B cell (primary cell): ENCODE data around the gene LIN9. TPM values are rescaled to one million over a fixed set of nuclear protein-coding genes. Genes with fewer than 3 reads are reported as not detected.
"Not testable (repeated sequence)": the region's sequence is repeated elsewhere in the genome, so short reads cannot be mapped to it uniquely, and the experiment has no call there.

Experiments used
- ATAC-seq: fragments of 200-7000 bp; cut with Tn5 transposase; one replicate; pipeline ENCODE4 v1.10.0; 2021; ENCODE audit warnings: low read depth, mild to moderate bottlenecking, moderate number of reproducible peaks, moderate library complexity
- CTCF ChIA-PET: fragments of 350-600 bp; sonication (Branson Sonifier 250); formaldehyde crosslinking; loops from one replicate; lab custom pipeline; 2021; ENCODE audit warnings: antibody characterized with exemption, inconsistent platforms; lab: Charles Lee
- POLR2A ChIA-PET: fragments of 350-600 bp; sonication (Branson Sonifier 250); formaldehyde crosslinking; loops from one replicate; lab custom pipeline; 2021; ENCODE audit warnings: antibody characterized with exemption; lab: Charles Lee
- DNase-seq: peaks from one replicate; pipeline ENCODE4 v3.0.0; 2013
- H2AFZ ChIP-seq: 2 replicates; pipeline ENCODE4 v1.6.1; 2012; ENCODE audit warnings: mild to moderate bottlenecking, low read depth, low read length; ENCODE audit not compliant: insufficient read depth, poor library complexity, severe bottlenecking
- H3K27ac ChIP-seq, 2 donors: 1 replicate in 1 of 2; 2 replicates in 1 of 2; pipeline ENCODE4 v1.5.1; 2012 to 2013; ENCODE audit warnings: low read length in 2 of 2, mild to moderate bottlenecking in 2 of 2, moderate library complexity in 1 of 2
- H3K27me3 ChIP-seq, 4 experiments: fragments of 200-600 bp in 1 of 4; sonication (generic) in 1 of 4; replicated peaks in 1 of 4; 1 replicate in 2 of 4; 2 replicates in 2 of 4; pipeline versions ENCODE4 v1.6.1 to v1.7.0; 2013 to 2016; ENCODE audit warnings: low read length in 3 of 4, mild to moderate bottlenecking in 2 of 4, mixed read lengths in 1 of 4, moderate library complexity in 1 of 4; ENCODE audit not compliant: insufficient read depth in 4 of 4, control insufficient read depth in 3 of 4; ENCODE audit errors: control extremely low read depth in 1 of 4
- H3K36me3 ChIP-seq, 2 experiments: replicated peaks in 1 of 2; 1 replicate in 1 of 2; 2 replicates in 1 of 2; pipeline versions ENCODE4 v1.6.1 to v1.7.1; 2013; ENCODE audit warnings: low read length in 1 of 2; ENCODE audit not compliant: insufficient read depth in 2 of 2, control insufficient read depth in 1 of 2; ENCODE audit errors: control extremely low read depth in 1 of 2, extremely low read depth in 1 of 2
- H3K4me1 ChIP-seq, 2 donors: fragments of 200-600 bp in 1 of 2; sonication (generic) in 1 of 2; 1 replicate in 1 of 2; 2 replicates in 1 of 2; pipeline versions ENCODE4 v1.5.1 to v1.6.1; 2013 to 2017; ENCODE audit warnings: low read length in 2 of 2; ENCODE audit not compliant: control insufficient read depth in 2 of 2, insufficient read depth in 2 of 2
- H3K4me2 ChIP-seq: replicated peaks from 2 replicates; pipeline ENCODE3; 2012; ENCODE audit warnings: mild to moderate bottlenecking, low read depth, low read length; ENCODE audit not compliant: poor library complexity, severe bottlenecking
- H3K4me3 ChIP-seq, 5 experiments: fragments of 200-600 bp in 1 of 5; sonication (generic) in 1 of 5; 1 replicate in 3 of 5; 2 replicates in 2 of 5; pipeline versions ENCODE4 v1.5.1 to v1.7.0; 2011 to 2016; ENCODE audit warnings: low read length in 4 of 5, mild to moderate bottlenecking in 4 of 5, low read depth in 2 of 5, control low read depth in 1 of 5, moderate library complexity in 1 of 5; ENCODE audit not compliant: insufficient read depth in 1 of 5; ENCODE audit errors: control extremely low read depth in 1 of 5, extremely low read depth in 1 of 5
- H3K79me2 ChIP-seq: fragments of 200-600 bp; sonication (generic); one replicate; pipeline ENCODE4 v1.6.0; 2016; ENCODE audit warnings: low read length; ENCODE audit not compliant: control insufficient read depth, insufficient read depth
- H3K9ac ChIP-seq: fragments of 200-600 bp; sonication (generic); 2 replicates; pipeline ENCODE4 v1.6.1; 2017; ENCODE audit warnings: mild to moderate bottlenecking, low read length, moderate library complexity
- H3K9me3 ChIP-seq, 3 donors: one replicate each; pipeline versions ENCODE4 v1.6.1 to v1.7.1; 2013; ENCODE audit warnings: low read length in 2 of 3; ENCODE audit not compliant: control insufficient read depth in 2 of 3, insufficient read depth in 1 of 3; ENCODE audit errors: control extremely low read depth in 1 of 3
- H4K20me1 ChIP-seq: 2 replicates; pipeline ENCODE4 v1.6.0; 2012; ENCODE audit warnings: mild to moderate bottlenecking, low read length; ENCODE audit not compliant: insufficient read depth, control insufficient read depth, poor library complexity, severe bottlenecking
- H3K27ac Mint-ChIP-seq: one replicate; pipeline ENCODE4 v1.8.0; 2021; ENCODE audit warnings: mixed read lengths
- H3K27me3 Mint-ChIP-seq: one replicate; pipeline ENCODE4 v1.8.0; 2021; ENCODE audit warnings: mixed read lengths
- H3K4me1 Mint-ChIP-seq: one replicate; pipeline ENCODE4 v1.8.0; 2021; ENCODE audit warnings: mixed read lengths
- H3K4me3 Mint-ChIP-seq: one replicate; pipeline ENCODE4 v1.8.0; 2021; ENCODE audit warnings: mixed read lengths
- H3K9me3 Mint-ChIP-seq: one replicate; pipeline ENCODE4 v1.8.0; 2022; ENCODE audit warnings: mixed read lengths; ENCODE audit not compliant: insufficient read depth
- CTCF ChIP-seq: fragments of 200-600 bp; IDR thresholded peaks from one replicate; pipeline ENCODE4 v1.8.0; 2022; ENCODE audit warnings: antibody characterized with exemption, mild to moderate bottlenecking
- EZH2 ChIP-seq: IDR thresholded peaks from 2 replicates; pipeline ENCODE4 v1.6.1; 2012; ENCODE audit warnings: borderline replicate concordance, low read depth, mild to moderate bottlenecking, moderate library complexity, low read length; ENCODE audit not compliant: insufficient read depth, poor library complexity, severe bottlenecking
- WGBS: methylation state at CpG from one replicate; pipeline ENCODE4 v1.1.5; 2013; ENCODE audit warnings: missing lambda C conversion rate; ENCODE audit not compliant: insufficient coverage; 5-methylcytosine and 5-hydroxymethylcytosine counted together
- intact Hi-C: fragments of 100-400 bp; cut with micrococcal nuclease; formaldehyde crosslinking; loops from one replicate; pipeline ENCODE4 v1.10.0; 2022
- polyA plus RNA-seq: library from polyadenylated mRNA; depleted of rRNA; stranded (reverse); fragments of >200 nt; gene quantifications from 2 replicates; pipeline ENCODE4 v1.2.3, GENCODE V29; 2012
- total RNA-seq, 2 donors: library from RNA; stranded (reverse); fragments of 120-200 nt in 1 of 2; gene quantifications; 1 replicate in 1 of 2; 2 replicates in 1 of 2; pipeline versions ENCODE4 v1.2.3 to v1.2.4, GENCODE V29; 2013 to 2022

Gene LIN9
- total and polyA plus RNA-seq, 2 donors (not counting 1 experiment from before 2014, with no cell fraction given), result 1.7 to 6.7 TPM

- DNase-seq (no peak), ATAC-seq (no peak)
- Histone ChIP-seq H3K4me1 (no peaks in the 10 kb centered on the region), H3K27me3 (no peaks in the 10 kb centered on the region), H3K4me3 (no peak overlapping the region), H3K9me3 (no peaks in the 10 kb centered on the region), H3K36me3 (no peaks in the 10 kb centered on the region), H3K9ac (no peak overlapping the region), H4K20me1 (no peaks in the 10 kb centered on the region), H3K79me2 (no peaks in the 10 kb centered on the region), H2AFZ (no peak overlapping the region), H3K27ac (no peak overlapping the region), H3K4me2 (no peak overlapping the region)
- intact Hi-C loops, result no loop called here
- Mint-ChIP-seq H3K4me3 (no peak overlapping the region), H3K27me3 (no peaks in the 10 kb centered on the region), H3K4me1 (no peaks in the 10 kb centered on the region), H3K27ac (no peak overlapping the region), H3K9me3 (no peaks in the 10 kb centered on the region)
- no peak for TF ChIP-seq CTCF
- TF ChIP-seq EZH2, result no peak
- WGBS, result no CpG with 5 or more reads among the region's 1 CpG
- CTCF ChIA-PET, result no interaction called here
- POLR2A ChIA-PET, result no interaction called here
Measured at GRCh38 chr1:226274138-226274537, 34.8 kb downstream of the LIN9 start.

- H3K79me2 ChIP-seq, H3K36me3 ChIP-seq, H4K20me1 ChIP-seq, ATAC-seq, H2AFZ ChIP-seq, H3K9me3 Mint-ChIP-seq, H3K4me1 ChIP-seq, H3K4me3 Mint-ChIP-seq, H3K27ac Mint-ChIP-seq, intact Hi-C loops, H3K4me2 ChIP-seq, H3K9me3 ChIP-seq, H3K4me3 ChIP-seq, H3K27me3 Mint-ChIP-seq, DNase-seq, H3K27ac ChIP-seq, H3K27me3 ChIP-seq, H3K4me1 Mint-ChIP-seq, POLR2A ChIA-PET, H3K9ac ChIP-seq: not testable (repeated sequence)
- WGBS, result 84% methylated on average over 7 of the region's 8 CpGs
- CTCF ChIA-PET, result interaction anchor here (0.7 kb wide), 1 partner anchor 1804 kb away, joined by 5 read pairs; no protein-coding TSS in a partner anchor
Measured at GRCh38 chr1:226272233-226272902, 36.6 kb downstream of the LIN9 start.
